Middle frontal gyrus (tissue), 1 donor: ENCODE results near the gene GRID1.

Experiments used
- DNase-seq: peaks from one replicate; pipeline ENCODE4 v3.0.0-alpha.2; 2015; ENCODE audit warnings: low spot score; ENCODE audit errors: extremely low spot score

GRID1 gene

GRCh38 chr10:86215712-86216111, 150.9 kb downstream of the GRID1 start:
- DNase-seq = no peak

- DNase-seq = no peak
Measured at GRCh38 chr10:86215046-86215445, 151.5 kb downstream of the GRID1 start.

- DNase-seq = no peak
Measured at GRCh38 chr10:86213148-86213547, 153.4 kb downstream of the GRID1 start.

- DNase-seq = no peak
Measured at GRCh38 chr10:86212391-86212700, 154.2 kb downstream of the GRID1 start.

GRCh38 chr10:86211691-86212390, 154.8 kb downstream of the GRID1 start:
- no peak for DNase-seq

- DNase-seq = no peak
Measured at GRCh38 chr10:86210416-86210815, 156.2 kb downstream of the GRID1 start.

- DNase-seq = no peak
Measured at GRCh38 chr10:86209726-86210125, 156.9 kb downstream of the GRID1 start.

GRCh38 chr10:86207226-86207625, 159.4 kb downstream of the GRID1 start:
- no peak for DNase-seq

- DNase-seq = no peak
Measured at GRCh38 chr10:86206240-86206579, 160.4 kb downstream of the GRID1 start.

- DNase-seq = no peak
Measured at GRCh38 chr10:86205306-86206239, 161.0 kb downstream of the GRID1 start.

- peak; percentile 26 for DNase-seq
Measured at GRCh38 chr10:86204421-86205305, 161.9 kb downstream of the GRID1 start.

- no peak for DNase-seq
Measured at GRCh38 chr10:86203162-86203905, 163.3 kb downstream of the GRID1 start.

- no peak for DNase-seq
Measured at GRCh38 chr10:86202226-86202735, 164.3 kb downstream of the GRID1 start.

GRCh38 chr10:86200867-86201266, 165.7 kb downstream of the GRID1 start:
- no peak for DNase-seq

GRCh38 chr10:86200269-86200668, 166.3 kb downstream of the GRID1 start:
- DNase-seq = no peak

GRCh38 chr10:86199041-86199440, 167.6 kb downstream of the GRID1 start:
- no peak for DNase-seq

- DNase-seq = no peak
Measured at GRCh38 chr10:86198271-86198670, 168.3 kb downstream of the GRID1 start.

- DNase-seq = no peak
Measured at GRCh38 chr10:86197166-86197790, 169.3 kb downstream of the GRID1 start.

- no peak for DNase-seq
Measured at GRCh38 chr10:86195521-86196157, 171.0 kb downstream of the GRID1 start.

GRCh38 chr10:86194684-86195083, 171.9 kb downstream of the GRID1 start:
- no peak for DNase-seq
